ENCODE measurements around the gene TNFSF18.

The TNFSF18 gene

DNA sequence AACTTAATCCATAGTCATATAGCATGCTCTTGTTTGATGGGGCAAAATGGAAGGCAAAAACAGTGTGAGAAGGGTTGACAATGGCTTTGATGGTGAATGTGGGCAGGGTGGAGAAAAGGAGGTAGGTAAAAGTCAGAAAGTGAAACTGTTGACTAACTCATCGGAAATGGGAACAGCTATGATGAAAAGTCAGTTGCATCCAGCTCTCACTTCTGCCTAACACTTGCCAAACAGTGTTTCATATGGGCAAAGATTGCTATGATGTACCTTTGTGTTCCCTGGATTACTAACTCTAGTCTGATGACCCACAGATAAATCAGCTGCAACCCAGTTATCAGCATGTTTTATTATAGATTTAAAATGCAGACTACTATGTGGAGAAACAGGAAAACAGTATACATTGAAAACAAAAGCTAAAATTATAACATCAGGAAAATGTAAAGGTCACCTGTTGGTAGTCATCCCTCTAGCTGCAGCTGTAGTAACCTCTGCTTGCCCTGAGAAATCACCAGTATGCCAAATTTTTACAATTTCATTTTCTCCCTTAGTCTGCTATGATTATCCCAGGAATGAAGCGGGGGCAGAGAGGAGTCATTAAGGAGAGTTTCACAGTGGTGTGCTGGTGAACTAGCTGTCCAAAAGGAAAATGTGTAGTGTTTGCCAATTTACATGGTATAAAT is 11.7 kb downstream of the TNFSF18 start:
- no peak for DNase-seq

- no peak for DNase-seq
Measured at GRCh38 chr1:173024543-173024942, 26.2 kb downstream of the TNFSF18 start.

GRCh38 chr1:173023343-173023742 is 27.4 kb downstream of the TNFSF18 start:
- DNase-seq = no peak

DNA sequence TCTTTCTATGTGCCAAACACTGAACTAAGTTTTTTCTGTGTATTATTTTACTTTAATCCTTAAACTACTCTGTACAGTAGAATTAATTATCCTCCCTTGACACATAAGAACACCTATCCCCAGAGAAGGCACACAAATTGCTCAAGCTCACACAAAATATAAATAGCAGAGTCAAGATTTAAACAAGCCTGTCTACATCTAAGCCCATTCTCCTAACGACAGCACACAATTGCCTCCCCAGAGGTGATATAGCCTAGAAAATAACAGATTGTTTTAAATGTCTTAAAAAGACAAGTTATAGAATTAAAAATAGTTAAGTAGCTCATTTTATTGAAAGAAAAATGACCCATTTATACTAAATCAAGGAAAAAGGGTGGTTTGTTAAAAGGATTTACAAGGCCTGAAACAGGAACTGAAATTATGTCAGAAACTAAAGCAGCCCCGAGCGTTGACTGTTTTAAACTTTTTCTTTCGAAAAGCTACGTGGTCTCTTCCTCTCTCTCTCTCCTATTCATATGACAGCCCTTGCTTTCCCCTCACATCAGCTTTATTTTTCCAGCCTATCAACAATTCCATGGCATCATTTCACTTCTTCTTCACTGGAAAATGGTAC is 30.5 kb downstream of the TNFSF18 start:
- no peak for DNase-seq

DNA sequence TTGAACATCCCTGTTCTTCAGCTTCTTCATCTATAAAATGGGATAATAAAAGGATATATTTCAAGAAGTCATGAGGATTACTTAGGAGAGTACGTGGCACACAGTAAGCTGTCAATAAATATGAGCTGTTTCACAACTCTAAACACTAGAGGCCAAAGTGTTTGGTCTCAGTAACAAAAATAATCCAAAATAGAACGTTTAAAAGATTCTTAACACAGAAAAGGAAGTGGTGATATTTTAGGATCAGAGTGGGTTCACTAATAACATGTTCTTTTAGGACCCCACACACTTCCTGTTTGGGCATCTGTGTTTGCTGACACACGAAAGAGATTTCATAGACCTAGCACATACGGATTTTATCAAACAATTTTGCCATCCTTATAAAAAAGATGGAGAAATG is 32.9 kb downstream of the TNFSF18 start:
- DNase-seq = no peak

GRCh38 chr1:173016419-173016818 is 34.3 kb downstream of the TNFSF18 start:
- no peak for DNase-seq

GRCh38 chr1:173015629-173016028 is 35.1 kb downstream of the TNFSF18 start:
- DNase-seq = no peak

- no peak for DNase-seq
Measured at GRCh38 chr1:173014160-173014559, 36.6 kb downstream of the TNFSF18 start.

- no peak for DNase-seq
Measured at GRCh38 chr1:173012126-173012525, 38.6 kb downstream of the TNFSF18 start.

DNA sequence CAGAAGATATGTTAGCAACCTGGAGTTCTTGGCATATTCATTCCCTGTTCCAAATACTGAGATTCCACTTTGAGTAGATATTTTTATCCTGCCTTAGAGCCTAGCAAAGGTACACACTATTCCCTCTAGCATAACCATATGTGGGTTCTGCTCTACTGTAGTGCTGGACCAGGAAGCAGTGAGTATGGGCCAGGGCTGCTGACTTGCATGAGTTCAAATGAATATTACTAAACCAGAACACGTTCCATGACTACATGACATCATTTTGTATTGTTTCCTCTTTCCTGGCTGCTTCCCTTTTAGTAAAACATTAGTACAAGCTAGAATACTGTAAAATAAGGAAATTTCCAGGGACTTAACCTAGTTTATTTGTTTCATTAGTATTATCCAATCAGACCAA is 41.1 kb downstream of the TNFSF18 start:
- DNase-seq = no peak

GRCh38 chr1:173005196-173005864 is 45.4 kb downstream of the TNFSF18 start:
- no peak for DNase-seq

DNA sequence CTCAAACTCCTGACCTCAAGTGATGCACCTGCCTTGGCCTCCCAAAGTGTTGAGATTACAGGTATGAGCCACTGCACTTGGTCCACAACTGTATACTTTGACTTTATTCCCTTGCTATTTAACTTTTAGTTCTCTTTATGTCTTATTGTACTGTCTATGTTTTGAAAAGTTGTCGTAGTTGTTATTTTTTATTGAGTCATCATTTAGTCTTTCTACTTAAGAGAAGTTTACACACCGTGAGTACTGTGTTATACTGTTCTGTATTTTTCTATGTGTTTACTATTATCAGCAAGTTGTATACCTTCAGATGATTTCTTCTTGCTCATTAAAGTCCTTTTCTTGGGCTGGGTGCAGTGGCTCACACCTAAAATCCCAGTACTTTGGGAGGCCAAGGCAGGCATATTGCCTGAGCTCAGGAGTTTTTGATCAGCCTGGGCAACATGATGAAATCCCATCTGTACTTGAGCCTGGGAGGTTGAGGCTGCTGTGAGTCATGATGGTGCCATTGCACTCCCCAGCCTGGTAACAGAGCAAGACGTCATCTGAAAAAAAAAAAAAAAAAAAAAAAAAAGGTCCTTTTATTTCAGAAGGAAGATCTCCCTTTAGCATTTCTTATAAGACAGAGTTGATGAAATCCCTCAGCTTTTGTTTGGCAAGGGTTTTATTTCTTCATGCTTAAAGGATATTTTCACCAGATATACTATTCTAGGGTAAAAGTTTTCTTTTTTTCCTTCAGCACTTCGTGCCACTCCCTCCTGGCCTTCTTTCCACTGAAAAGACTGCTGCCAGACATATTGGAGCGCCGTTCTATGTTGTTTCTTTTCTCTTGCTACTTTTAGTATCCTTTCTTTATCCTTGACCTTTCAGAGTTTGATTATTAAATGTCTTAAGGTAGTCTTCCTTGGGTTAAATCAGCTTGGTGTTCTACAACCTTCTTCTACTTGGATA is 47.6 kb downstream of the TNFSF18 start:
- no peak for DNase-seq

DNA sequence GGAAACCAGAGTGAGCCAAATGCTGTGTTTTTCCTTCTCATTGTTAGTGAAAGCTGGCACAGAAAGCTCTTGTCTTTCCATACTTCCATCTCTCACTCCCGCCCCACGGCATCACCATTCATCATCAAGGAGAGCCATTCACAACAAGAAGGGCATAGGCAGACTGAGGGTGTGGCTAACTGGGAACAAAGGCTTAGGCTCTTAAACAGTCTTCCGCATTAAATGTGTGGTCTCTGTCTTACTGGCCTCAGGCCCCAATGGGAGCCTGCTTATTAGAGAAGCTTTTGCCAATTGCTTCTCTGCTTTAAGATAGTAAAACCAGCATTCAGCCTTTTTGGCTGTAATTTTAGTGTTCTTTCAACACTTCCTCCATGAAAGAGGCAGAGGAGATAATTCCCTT is 51.4 kb downstream of the TNFSF18 start:
- DNase-seq = no peak

DNA sequence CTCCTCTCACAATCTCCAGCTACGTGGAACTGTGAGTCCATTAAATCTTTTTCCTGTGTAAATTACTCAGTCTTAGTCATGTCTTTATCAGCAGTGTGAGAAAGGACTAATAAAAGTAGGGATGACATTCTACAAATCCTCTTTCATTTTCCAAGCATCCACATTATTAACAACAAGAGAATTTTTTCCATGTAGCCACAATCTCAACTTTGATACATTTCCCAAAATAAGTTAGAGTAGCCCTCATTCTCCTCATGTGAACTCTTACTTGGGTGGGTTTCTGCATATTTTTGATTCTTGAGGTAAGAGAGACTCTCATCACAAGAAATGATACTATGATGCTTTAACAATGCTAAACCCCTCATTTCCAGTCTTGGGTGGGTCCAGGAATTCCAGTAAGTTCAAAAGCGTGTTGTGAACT is 52.8 kb downstream of the TNFSF18 start:
- no peak for DNase-seq

DNA sequence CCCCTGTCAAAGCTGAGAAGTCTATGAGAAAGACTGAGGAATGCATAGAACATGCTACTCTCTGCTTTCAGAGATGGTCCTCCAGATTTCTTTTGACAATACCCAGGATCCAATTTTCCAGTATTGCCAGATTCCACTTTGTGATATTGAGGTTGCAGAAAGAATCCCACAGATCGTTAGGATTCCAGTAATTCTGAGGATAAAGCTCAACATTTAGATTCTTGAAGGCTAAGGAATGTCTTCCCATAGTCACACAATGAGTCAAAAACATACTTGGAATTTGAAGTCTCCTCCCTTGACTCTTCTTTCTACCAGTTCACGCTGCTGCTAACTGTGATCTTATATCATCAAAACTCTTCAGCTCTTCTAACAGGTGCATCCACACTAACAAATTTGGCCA is 57.1 kb downstream of the TNFSF18 start:
- no peak for DNase-seq

GRCh38 chr1:172991674-172992400 is 58.9 kb downstream of the TNFSF18 start:
- no peak for DNase-seq

DNA sequence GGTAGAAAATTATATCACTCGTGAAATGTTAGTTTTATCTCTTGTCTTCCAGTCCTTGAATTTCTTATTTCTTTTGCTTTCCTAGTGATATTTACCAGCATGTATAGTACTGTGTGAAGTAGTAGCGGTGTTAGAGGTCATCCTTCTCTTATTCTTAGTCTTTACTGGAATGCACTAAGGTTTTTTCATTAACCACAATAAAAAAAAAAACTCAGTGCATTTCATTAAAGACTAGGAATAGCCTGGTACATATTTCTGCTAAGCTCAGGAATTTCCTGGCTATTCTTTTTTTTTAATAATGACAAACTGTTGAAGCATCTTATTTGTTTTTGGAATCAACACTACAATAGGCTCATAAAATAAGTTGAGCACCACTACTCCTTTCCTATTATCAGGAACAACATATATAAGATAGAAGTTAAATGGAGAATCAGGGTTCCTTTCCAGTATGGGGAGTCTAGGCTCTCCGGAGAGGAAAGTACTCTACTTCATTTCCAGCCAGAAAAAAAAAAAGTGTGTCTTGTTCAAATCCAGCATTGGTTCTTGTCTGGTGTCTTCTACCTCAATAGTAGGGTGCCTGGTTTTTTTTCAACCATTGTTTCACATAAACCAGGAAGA is 60.0 kb downstream of the TNFSF18 start:
- no peak for DNase-seq
